Activated CD4-positive, CD25-positive, alpha-beta regulatory T cell treated with anti-CD3 and anti-CD28 coated beads, Interleukin-2, amount 50 U/mL, for 16 hours (primary cell): ENCODE results near the gene DGCR6.
"Not testable (repeated sequence)": the region's sequence is repeated elsewhere in the genome, so short reads cannot be mapped to it uniquely, and the experiment has no call there.

Experiments used
- DNase-seq: peaks from one replicate; pipeline ENCODE4 v3.0.0-alpha.2; 2020; ENCODE audit warnings: low read depth, low spot score

The DGCR6 gene

GRCh38 chr22:18905540-18906409 lies at the start of gene DGCR6:
TSS of gene DGCR6 (plus strand) at chr22:18906320. CDS start at chr22:18906375, 55 bp downstream.
- no peak for DNase-seq

DNA sequence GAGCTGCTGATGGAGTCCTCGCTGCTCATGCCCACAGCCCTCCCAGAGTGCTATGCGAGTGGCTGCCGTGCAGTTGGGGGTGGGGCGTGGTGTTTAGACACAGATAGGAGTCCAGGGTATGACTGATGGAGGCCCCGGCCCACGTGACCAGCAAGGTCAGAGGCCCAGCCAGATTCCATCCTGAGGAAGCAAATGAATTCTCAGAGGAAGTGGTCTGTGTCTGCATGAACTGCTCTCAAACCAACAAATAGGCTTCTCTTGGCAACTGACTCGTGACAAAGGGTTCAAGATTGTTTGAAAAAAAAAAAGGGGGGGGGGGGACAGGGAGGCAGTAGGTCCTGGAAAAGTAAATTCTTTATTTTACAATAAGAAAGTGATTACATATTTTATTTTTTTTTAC lies 46.8 kb upstream of the DGCR6 start:
- not testable (repeated sequence) for DNase-seq

DNA sequence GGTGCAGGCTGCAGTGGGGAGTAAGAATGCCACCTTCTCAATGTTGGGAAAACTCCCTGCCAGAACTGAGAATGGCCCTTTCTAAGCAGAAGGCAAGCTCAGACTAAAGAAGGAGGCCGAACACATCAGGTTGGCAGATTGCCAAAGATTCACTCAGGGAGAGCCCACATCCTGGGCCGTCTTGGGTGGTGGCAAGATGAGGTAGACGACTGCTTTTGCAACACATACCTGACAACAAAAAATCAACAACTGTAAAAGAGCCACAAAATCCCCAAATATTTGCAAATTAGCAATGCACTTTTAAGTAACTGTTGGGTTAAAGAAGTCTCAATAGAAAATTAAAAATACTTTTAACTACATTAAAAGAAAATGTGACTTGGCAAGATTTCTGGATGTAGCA lies 24.9 kb upstream of the DGCR6 start:
- DNase-seq: peak; percentile 53

GRCh38 chr22:18884465-18884864 lies 21.7 kb upstream of the DGCR6 start:
- DNase-seq: not testable (repeated sequence)

- no peak for DNase-seq
Observed at GRCh38 chr22:18888115-18888514, 18.0 kb upstream of the DGCR6 start.

DNA sequence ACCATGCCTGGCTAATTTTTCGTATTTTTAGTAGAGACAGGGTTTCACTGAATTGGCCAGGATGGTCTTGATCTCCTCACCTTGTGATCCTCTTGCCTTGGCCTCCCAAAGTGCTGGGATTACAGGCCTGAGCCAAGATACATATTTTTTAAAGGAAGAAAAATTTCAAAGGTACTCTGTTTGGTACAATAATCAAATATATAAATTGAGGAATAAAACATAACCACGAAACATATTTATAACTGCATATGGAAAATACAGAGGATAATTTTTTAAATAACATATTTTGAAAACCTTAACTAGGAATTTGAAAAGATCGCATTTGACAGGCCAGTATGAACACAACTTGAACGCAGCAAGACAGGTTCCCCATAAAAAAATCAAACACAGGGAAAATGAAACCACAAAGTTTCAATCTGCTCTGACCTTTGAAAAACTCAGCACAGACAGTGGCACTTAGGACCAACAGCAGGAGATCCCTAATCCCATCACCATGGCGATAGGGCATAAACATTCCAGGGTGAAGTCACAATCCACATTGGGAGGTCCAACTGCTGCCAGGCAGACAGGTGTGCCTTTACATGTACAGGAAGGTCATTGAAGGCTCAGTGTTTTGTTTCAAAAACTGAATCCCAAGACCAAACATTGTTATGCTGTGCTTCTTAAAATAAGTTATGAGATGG lies 15.5 kb upstream of the DGCR6 start:
- not testable (repeated sequence) for DNase-seq

DNA sequence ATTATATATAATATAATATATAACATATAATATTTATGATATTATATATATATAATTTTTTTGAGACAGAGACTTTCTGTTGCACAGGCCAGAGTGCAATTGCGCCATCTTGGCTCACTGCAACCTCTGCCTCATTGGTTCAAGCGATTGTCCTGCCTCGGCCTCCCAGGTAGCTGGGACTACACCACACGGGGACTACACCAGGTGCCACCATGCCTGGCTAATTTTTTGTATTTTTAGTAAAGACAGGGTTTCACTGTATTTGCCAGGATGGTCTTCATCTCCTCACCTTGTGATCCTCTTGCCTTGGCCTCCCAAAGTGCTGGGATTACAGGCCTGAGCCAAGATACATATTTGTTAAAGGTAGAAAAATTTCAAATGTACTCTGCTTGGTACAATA lies 12.3 kb upstream of the DGCR6 start:
- DNase-seq: not testable (repeated sequence)

GRCh38 chr22:18896037-18896657 lies 10.0 kb upstream of the DGCR6 start:
- not testable (repeated sequence) for DNase-seq

DNA sequence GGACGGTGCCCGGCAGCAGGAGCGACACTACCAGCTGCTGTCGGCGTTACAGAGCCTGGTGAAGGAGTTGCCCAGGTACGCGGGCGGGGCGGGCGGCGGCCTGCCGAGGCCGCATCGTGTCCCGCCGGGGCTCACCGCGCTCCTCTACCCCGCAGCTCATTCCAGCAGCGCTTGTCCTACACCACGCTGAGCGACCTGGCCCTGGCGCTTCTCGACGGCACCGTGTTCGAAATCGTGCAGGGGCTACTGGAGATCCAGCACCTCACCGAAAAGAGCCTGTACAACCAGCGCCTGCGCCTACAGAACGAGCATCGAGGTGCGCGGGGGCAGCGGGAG lies 258 bp downstream of the DGCR6 start:
- DNase-seq: not testable (repeated sequence)

DNA sequence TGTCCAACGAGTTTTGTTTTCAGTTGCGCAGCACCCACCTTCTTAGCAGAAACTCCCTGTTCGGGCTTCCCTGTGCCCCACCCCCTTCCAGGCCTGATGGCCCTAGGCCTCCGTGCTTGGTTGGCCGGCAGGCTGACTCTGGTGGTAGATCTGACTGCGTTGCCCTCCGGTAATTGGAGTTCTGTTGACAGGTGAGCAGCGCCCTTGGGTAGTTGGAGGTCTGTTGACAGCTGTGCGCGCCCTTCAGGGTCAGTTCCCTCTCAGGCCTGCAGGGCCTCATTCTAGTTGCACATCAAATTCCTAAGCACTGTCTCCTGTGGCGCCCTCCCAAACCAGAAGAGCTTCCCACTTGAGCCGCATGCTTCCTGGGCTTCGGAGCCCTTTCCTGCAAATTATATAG lies 776 bp downstream of the DGCR6 start:
- no peak for DNase-seq

DNA sequence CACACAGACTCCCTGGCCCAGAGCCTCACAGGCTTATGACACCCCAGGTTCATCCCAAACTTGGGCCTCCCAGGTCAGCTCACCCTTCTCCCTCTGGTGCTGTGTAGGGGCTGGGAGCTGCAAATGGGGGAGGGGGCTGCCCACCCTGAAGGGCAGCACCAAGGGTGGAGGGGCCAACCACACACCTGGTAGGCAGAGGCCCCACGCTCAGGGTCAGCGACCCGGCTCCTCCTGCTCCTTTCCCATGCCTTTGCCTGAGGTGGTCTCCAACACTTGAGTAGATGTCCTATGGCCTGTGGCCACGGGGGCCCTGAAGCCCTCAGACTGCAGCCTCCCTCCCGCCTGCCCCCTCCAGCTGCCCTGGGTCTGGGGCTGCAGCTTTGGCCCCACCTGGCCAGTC lies 3.4 kb downstream of the DGCR6 start:
- no peak for DNase-seq

- not testable (repeated sequence) for DNase-seq
Observed at GRCh38 chr22:18911535-18911934, 5.4 kb downstream of the DGCR6 start.

DNA sequence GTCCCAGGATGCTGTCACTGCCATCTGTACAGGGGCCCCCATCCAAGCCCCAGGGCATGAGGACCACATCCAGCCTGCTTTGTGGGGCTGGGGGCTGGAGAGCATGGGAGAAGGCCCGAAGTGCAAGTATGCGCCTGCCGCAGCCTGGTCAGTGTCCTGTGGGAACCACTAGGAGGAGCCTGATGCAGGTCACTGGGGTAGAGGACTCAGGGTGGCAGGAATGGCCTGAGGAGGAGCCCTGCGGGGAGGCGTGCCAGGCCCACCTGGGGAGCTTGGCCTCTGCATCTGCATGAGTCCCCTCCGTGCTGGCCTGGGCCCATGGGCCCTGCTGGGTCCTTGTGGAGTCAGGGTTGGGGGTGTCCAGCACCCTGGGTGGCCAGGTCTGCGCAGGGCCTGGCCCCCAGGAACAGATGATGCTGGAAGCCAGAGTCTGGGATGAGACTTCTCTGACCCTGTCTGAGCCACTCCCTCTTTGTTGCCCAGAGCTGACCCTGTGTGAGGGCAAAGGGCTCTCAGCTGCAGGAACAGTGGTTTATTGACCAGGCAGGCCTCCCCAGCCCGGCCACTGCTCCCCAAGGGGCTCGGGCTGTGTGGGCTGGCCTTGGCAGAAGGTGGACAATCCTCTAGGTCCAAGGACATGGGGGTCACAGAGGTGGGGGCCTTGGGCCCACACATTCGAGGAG lies 6.3 kb downstream of the DGCR6 start:
- DNase-seq: not testable (repeated sequence)

- not testable (repeated sequence) for DNase-seq
Observed at GRCh38 chr22:18914558-18914957, 8.4 kb downstream of the DGCR6 start.

- DNase-seq: not testable (repeated sequence)
Observed at GRCh38 chr22:18915550-18915949, 9.4 kb downstream of the DGCR6 start.

- not testable (repeated sequence) for DNase-seq
Observed at GRCh38 chr22:18917818-18918217, 11.7 kb downstream of the DGCR6 start.

- DNase-seq: not testable (repeated sequence)
Observed at GRCh38 chr22:18920257-18920902, 14.3 kb downstream of the DGCR6 start.

- DNase-seq: no peak
Observed at GRCh38 chr22:18925368-18926064, 19.4 kb downstream of the DGCR6 start.

DNA sequence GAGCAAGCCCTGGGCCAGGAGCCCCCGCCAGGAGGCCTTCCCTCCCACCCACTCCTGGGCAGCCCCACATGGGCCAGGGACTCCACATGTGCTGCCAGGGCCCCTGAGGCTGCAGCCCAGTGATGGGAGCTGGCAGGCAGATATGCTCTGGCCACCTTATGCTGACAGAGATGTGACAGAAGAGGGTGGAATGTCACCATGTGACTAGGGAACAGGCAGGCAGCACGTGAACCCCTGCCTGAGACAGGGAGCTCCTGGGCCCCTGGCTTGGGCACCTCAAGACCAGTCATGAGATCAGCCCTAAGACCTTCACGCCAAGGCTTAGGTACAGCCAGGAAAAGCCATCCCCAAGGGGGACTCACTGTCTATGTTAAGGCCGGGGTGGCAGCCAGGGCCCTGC lies 20.9 kb downstream of the DGCR6 start:
- DNase-seq: no peak

DNA sequence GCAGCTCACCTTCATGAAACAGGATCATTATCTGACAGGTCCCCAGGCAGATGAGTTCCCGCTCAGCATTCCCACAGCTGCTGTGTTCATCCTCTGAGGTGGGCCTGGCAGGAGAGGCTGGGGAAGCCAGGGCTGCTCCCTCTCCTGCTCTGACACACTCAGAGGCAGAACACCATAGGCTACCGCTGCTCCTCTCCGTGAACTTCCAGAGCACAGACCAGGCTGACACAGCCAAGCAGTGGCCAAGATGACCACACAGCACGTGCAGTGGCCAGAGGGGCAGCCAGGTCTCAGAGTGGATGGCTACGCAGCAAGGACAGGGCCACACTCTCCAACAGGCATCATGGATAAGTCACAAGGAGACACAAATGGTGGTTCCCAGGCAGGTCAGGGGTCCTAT lies 21.5 kb downstream of the DGCR6 start:
- no peak for DNase-seq

GRCh38 chr22:18929459-18929858 lies 23.3 kb downstream of the DGCR6 start:
- DNase-seq: no peak
